CD4-positive, alpha-beta T cell treated with Interferon alpha-2 for 1 hour (primary cell): ENCODE results near the gene HRCT1.

Source experiments
- DNase-seq, 2 donors: peaks; one replicate each; pipeline ENCODE4 v3.0.0-alpha.2; 2020 to 2022

The HRCT1 gene

DNA sequence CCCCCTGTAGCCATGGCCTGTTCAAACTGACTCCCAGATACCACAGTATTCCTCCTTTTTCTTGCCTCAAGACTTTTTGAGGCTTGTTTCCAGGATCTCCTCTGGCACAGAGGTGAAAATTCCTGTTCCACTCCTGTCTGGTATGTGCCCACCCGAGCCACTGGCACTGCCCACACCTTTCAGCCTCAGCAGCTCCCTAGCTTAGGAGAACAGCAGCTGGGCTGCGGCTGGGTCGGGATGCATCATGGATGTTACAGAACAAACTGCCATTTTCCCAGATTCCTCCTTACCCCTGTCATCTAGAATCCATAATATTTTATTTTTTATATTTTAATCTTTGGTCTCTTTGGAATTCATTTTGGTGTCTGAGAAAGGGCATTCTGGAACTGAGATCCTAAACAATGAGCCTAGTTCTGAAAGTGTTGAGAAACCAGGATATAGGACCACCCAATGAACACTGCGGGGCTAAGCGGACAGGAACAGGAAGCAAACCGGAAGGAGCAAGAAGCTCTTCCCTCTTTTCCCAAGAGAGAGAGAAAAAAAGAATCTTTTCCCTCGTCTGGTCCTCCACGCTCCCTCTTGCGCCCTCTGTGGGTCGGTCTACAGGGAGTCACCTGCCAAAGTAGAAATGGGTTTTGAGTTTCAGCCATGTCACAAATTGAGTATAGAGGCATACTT, 39.5 kb downstream of the HRCT1 start:
- peak; percentile 46 to 68 for DNase-seq

DNA sequence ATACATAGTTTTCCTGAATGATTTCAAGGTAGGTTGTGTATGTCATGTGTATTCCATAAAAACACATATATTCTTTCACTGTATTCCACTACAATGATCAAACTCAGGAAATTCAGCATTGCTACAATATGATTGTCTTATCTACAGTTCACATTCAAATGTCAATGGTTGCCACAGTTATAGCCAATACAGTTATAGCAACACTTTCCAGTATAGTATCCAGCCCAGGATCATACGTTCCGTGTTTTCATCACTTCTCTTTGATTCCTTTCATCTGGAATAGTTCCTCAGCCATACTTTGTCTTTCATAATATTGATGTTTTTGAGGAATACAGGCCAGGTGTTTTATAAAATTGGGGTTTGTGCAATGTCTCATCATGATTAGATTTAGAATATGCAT, 42.4 kb downstream of the HRCT1 start:
- no peak for DNase-seq

DNA sequence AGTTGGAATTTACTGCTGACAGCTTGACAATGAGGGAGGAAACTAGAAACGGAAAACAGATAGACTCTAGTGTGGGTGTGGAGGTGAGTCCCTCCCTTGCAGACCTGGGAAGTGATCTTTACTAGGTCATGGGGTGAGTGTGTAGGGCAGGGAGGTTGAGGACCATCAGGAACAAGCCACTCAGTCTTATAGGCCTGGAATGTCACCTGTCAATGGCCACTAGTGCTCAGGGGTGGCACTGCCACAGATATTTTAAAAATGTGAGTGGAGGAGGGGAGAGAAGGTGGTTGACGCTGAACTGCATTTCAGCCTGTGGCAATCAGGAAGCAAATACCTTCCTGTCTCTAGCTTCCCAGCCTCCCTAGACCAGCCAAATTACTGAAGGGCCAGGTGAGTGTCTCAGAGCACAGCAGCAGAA, 42.9 kb downstream of the HRCT1 start:
- DNase-seq, result no peak

DNA sequence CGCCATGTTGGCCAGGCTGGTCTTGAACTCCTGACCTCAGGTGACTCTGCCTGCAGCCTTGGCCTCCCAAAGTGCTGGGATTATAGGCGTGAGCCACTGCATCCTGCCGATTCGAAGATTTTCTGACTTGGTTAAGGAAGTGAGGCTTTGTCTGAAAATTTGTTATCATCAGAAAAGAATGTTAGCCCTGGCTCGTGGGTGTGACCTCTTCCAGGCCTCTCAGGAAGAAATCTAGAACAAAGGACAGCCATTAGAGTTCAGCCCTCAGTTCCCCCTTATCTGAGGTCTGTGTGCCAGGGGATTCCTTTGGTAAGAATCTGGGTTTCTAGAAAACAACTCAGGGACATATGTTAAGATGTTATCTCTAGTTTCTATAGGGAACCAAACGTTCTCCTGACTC, 45.7 kb downstream of the HRCT1 start:
- no peak for DNase-seq

DNA sequence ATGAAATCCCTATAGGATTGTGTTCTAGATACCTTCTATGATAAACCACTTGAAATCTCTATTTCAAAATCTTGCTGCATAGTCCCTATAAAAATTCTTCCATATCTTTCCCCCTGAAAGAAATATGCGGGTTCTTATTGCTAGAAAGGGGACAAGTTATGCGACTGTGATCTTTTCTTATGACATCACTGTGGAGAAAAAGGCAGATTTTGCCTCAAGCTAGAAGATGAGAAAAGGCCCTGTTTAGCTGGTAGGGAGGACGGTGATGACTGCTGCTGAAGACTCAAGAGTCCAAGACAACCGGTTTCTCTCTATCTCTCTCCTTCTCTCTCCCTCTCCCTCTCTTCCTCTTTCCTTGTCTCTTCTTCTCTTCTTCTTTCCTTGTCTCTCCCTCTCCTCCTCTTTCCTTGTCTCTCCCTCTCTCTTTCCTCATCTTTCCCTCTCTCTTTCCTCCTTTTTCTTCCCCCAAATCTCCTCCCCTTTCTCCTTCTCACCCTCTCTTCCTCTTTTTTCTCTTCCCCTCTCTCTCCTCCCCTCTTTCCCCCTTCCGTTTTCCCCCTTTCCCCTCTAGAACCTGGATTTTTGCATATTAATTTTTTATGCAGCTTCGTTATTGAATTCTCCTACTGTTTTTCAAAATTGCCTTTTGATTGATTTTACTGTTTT, 46.7 kb downstream of the HRCT1 start:
- no peak for DNase-seq

DNA sequence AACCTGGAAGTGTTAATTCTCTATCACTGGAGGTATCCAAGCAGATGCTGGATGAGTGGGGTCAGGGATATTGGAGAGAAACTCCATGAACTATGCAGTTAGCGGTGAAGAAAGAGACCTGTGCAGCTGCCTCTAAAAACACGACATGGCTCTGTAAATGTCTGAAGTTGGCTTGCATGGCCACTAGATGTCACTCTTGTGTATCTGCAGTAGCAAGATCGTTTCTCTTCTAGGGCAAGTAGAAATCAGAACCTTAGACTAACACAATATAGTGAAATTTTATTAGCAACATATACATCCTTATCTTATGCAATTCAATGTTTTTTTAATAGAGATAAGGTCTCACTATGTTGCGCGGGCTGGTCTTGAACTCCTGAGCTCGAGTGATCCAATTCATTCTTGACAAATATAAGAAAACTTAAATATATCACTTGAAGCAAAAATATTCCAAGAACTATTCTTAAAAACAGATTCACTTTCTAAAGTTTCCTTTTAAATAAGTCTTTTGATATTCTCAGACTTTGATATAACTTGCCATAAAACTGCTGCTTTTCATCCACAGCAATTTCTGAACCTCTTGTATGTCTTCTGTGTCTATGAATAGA, 49.0 kb downstream of the HRCT1 start:
- peak; percentile 47 to 70 for DNase-seq

DNA sequence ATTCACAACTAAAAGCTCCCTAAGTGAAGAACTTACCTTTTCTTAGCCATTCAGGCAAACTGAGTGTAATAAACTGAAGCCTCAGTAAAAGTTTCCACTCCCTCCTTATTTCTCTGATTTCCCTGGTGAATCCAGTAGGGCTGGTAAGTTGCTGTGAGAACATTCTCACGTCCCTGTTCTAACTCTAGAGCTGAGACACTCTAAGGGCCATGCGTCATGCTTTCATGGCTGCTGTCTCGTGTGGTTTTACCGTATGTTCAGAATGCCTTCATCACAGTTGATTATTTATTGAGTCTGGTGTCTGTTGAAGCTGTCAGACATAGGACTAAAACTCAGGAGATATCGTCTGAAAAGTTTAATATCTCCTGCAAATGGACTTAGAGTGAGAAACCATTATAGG, 50.6 kb downstream of the HRCT1 start:
- DNase-seq, result no peak
